ENCODE data around the gene TNS1.

The TNS1 gene

DNA sequence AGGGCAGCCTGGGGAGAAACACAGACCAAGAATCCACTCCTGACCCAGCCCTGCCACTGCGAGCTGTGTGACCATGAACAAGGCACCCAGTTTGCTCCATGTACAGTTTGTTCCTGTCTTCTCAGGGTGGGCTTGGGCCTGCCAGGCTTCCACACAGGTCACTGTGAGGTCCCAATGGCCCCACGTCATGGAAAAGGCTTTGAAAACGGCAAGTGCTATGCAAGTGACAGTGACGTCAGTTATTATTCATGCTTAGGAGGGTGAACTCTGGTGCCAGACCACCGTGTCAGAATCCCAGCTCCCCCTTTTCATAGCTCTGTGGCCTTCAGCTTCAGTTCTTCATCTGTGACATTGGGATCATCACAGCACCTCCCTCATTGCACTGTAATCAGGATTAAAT lies 87.1 kb downstream of the TNS1 start:
- TF ChIP-seq, protein P1, sequence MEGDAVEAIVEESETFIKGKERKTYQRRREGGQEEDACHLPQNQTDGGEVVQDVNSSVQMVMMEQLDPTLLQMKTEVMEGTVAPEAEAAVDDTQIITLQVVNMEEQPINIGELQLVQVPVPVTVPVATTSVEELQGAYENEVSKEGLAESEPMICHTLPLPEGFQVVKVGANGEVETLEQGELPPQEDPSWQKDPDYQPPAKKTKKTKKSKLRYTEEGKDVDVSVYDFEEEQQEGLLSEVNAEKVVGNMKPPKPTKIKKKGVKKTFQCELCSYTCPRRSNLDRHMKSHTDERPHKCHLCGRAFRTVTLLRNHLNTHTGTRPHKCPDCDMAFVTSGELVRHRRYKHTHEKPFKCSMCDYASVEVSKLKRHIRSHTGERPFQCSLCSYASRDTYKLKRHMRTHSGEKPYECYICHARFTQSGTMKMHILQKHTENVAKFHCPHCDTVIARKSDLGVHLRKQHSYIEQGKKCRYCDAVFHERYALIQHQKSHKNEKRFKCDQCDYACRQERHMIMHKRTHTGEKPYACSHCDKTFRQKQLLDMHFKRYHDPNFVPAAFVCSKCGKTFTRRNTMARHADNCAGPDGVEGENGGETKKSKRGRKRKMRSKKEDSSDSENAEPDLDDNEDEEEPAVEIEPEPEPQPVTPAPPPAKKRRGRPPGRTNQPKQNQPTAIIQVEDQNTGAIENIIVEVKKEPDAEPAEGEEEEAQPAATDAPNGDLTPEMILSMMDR (IDR thresholded peaks at IDR 0.05; ENCODE audit: low read depth, low read length): no peak

DNA sequence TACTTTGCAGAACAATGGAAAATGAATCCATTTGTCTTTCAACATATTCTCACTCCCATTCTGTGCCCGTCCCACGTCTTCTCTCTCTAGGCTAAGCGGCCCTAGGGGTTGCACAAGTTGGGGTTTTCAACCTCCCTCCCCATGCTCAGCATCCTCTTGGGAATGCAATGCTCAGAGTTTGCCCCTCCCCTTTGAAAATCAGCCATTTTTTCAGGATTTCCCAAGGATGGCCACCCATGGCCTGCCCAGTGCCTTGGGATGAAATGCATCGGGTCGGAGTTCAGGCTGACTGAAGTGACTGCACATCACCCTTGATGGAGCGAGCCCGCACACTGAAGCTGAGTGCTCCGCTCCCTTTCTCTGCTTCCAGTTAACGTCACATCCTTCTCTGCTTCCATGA lies 87.9 kb downstream of the TNS1 start:
- no peak for DNase-seq (ENCODE audit: extremely low read depth, low read depth)
- TF ChIP-seq, protein P1 (IDR thresholded peaks at IDR 0.05; ENCODE audit: low read depth, low read length): no peak

More for the DNA sequence above, 87.1 kb downstream of the TNS1 start:
- DNase-seq (ENCODE audit: extremely low read depth, low read depth): no peak

DNA sequence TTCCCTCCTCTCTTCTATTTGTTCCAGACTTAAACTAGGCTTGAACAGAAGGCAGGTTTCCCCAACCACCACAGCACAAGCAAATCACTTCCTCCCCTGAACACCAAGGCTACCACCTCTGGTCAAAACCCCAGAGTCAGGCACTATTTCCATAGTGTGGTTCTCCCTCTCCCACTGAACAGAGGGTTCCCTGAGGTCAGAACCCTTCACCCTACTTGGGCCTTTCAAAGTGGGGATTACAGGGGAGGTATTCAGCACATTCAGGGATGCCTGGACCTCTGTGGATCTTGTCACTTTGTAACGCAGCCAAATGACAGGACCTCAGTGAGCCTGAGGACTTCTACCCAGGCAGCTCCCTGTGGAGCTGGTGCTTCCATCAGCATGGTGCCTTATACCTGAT lies 88.7 kb downstream of the TNS1 start:
- TF ChIP-seq, protein P1 (IDR thresholded peaks at IDR 0.05; ENCODE audit: low read depth, low read length): no peak
- DNase-seq (ENCODE audit: extremely low read depth, low read depth): no peak

DNA sequence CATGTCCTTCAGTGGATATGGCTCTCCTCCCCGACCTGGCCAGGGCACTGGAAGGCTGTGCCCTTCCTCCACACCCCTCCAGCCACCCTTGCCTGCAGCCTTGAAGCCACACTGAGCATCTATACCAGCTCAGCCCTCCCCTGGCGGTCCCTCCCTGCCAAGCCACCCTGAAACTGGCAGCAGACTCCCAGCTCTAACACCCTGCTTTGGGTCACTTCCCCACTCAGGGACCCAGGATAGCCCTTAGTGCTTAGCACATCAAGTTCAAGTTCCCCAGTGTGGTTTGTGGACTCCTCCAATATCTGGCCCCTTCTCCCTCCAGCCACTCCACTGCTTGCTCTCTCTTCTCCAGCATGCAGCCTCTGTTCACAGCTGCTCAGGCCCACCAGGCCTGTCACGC lies 89.4 kb downstream of the TNS1 start:
- TF ChIP-seq, protein P1 (IDR thresholded peaks at IDR 0.05; ENCODE audit: low read depth, low read length): no peak
- DNase-seq (ENCODE audit: extremely low read depth, low read depth): no peak

DNA sequence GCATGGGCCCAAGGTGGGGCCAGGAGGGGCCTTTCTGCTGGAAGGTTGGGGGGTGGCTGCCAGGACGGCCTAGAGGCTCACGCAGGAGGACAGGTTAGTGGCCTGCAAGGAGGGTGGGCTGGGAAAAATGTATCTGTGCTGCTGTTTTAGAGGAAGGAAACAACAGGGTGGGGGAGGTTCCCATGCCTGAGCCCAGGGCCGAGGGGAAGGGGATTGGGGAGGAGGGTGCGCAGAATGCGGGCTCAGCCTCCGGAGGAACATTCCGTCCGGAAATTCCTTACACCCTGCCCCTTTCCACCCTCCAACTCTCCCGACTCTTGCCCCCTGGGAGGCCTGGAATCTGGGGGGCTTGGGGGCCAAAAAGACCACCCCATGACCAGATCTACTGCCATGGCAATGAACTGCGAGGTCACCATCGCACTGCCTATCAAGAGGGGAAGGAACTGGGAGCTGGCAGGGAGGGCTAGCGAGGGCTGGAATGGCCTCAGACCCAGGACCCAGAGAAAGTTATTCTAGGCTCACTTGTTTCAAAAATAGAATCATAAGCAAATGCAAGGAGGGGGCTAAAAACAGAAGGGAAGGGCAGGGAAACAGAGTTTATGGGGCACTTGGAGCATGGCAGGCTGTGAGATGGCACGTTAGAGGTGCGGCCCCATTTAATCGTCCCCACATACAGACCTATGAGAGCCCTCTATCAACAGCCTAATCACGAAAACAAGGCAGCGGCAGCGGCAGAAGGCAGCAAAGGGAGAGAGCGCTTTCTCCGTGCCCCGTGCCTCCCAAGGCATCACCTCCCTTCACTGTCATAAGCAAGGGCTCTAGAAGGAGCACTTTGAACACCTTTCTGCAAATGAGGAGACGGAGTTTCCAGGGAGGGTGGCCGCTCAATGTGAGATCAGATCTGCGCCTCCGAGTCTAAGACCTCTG lies 90.4 kb downstream of the TNS1 start:
- TF ChIP-seq, protein P1 (IDR thresholded peaks at IDR 0.05; ENCODE audit: low read depth, low read length): no peak

DNA sequence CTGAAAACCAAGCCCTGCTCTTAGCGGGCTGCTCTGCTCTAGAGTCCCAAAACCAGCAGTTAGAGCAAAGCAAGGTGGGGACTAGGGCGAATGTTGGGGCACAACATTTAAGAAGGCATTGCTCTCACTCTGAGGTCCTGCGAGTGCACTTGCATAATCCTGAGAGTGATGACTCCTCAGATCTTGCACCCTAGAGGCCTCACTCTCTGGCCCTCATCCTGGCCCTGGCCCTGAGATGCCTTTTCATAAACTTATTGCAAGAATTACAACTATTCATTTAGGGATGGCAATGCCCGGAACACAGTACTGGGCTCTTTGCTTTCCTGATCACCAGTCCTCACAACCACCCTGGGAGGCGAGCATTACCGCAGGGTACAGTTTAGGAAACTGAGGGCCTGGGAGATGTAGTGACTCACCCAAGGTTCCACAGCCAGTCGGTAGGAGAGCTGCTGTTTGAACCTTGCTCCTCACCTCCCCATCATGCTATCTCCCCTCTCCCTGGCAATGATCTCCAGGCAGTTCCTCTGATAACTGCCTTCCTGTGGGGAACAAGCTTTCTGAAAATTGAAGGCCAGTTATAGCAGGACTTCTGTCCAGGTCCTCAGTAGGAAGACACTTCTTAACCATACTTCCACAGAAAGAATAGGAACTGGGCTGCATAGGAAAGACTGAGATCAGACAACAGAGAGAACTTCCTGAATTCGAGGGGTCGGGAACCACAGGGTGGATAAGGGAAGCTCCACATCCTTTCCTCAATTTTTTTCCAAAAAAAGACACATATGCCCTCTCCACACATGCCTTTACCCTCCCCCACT lies 91.3 kb downstream of the TNS1 start:
- no peak for DNase-seq (ENCODE audit: extremely low read depth, low read depth)
- TF ChIP-seq, protein P1 (IDR thresholded peaks at IDR 0.05; ENCODE audit: low read depth, low read length): no peak

More for the DNA sequence above, 90.4 kb downstream of the TNS1 start:
- DNase-seq (ENCODE audit: extremely low read depth, low read depth): no peak

DNA sequence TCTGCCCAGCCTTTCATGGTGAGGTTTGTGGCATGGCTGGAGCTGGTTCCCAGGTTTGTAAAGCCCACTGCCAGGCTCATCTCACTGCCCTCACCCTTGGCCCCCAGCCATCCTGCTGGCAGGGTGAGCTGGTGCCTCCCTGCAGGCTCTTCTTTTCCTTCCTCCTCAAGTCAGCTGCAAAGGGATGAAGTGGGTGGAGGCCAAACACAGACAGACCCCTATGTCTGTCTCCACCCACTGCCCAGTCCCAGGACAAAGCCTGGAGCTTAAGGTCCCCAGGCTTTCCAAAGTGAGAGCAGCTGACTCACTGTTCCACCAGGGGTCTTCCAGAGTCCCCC lies 92.0 kb downstream of the TNS1 start:
- TF ChIP-seq, protein P1 (IDR thresholded peaks at IDR 0.05; ENCODE audit: low read depth, low read length): no peak
- no peak for DNase-seq (ENCODE audit: extremely low read depth, low read depth)
